ENCODE results near the gene POLR2H.

Gene POLR2H

DNA sequence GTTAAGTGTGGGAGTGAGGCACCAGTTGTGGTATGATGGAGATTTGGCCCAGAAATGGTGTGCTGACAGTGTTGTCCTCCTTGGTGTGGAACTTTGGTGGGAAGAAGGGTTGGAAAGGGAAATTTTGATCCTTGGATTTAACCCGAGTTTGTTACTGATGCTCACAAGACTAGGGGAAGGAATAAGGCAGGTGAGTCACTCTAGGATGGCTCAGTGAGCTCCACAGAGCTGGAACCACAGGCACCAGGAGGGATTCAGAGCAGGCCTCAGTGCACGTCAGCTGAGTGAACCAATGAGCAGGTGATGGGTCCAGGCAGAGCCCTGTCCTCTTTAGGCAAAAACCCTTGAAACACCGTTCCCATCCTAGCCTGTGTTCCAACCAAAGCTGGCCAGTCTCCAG, 29.8 kb downstream of the POLR2H start:
- DNase-seq = no peak

DNA sequence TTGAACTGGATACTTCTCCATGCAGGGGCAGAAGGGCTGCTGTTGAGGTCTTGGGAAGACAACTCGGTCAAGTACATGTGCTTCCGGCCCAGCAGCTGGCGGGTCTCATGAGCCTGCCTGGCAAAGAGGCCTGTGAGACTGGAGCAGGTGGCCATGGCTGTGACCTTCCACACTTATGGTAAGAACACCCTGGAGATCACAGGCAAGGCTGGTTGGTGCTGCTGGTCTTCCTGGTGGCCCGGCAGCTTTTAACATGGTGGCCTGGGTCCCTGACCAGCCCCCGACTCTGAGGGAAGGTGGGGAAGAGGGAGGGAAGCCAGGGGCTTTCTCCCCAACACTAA, 33.8 kb downstream of the POLR2H start:
- no peak for DNase-seq

DNA sequence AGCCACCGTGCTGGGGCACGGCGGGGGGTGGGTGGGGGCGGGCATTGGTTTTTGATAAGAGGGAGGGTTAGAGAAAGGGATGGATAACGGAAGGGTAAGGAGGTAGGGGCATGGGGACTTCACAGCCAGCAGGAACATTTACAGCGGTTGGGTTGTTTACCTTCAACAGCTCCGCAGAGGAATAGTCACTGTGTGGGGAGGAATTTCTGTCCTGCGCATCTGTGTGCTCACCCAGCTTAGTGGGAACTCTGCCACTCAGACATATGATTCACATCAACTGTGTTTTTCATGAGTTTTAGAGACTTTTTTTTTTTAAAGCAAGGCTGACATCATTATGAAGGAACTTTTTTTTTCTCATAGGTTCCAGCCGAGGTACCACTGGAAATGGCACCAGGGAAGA, 37.9 kb downstream of the POLR2H start:
- DNase-seq = no peak

DNA sequence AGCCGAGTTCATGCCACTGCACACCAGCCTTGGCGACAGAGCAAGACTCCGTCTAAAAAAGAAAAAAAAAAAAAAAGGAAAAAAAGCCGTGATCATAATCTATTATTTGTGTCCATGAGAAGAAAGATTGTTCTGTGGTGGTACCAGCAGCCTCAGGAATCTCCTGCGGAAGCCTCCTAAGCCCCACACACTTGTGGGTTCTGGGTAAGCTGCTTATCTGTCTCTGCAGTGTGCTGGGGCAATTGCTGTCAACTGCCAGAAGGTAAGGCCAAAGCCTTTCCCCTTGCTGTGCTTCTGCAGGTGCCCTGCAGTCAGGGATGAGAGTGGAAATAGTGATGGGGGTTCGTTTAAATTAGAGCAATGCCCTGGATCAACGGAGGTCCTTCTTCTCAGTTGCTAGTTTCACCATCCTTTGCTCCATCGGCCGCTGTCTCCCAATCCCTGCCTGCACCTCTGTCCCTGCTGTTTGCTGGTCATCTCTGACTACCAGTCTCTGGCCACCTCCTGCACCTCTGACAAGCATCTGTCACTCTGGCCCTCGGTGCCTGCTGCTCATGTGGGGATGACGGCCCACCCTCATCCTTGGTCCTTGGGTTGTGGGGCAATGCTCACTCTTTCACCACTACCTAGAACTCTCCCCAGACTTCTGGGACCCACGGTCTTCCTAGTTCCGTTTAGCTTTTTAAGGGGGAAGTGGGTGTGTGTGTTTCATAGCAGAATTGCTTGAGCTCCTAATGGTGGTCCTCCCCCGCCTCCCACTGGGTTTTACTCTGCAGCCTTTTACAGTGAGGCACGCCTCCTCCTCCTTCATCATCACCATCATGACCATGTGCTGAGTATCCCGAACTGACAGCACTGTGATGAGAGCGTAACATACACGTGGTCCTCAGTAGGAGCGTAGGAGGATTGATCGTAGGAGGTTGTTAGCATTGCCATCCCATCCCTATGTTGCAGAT, 43.8 kb downstream of the POLR2H start:
- DNase-seq = no peak

DNA sequence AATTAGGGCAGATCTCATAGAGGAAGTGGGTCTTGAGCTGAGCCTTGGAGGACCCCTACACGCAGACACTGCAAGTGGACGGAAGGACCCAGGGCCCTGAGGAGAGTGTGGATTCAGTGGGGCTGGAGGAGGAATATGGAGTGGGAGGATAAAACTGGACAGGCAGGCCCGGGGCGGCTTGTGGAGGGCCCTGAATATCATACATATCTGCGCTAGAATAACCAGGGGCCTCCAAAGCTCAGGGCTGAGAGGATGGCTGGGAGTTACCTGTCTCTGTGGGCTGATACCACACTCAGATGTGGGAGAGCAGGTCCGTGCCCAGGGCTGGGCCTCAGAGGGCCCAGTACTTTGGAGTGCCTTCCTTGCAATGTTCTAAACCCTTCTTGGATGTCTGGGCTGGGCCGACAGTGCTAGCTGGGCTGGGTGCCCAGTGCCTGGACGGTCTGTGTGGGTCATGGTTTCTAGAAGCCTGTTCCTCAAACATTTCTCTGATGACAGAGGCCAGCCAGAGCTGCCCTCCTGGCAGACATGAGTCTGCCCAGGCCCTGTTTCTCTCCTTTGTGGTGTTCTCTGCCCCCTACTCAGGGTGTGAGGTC, 47.9 kb downstream of the POLR2H start:
- DNase-seq = no peak

DNA sequence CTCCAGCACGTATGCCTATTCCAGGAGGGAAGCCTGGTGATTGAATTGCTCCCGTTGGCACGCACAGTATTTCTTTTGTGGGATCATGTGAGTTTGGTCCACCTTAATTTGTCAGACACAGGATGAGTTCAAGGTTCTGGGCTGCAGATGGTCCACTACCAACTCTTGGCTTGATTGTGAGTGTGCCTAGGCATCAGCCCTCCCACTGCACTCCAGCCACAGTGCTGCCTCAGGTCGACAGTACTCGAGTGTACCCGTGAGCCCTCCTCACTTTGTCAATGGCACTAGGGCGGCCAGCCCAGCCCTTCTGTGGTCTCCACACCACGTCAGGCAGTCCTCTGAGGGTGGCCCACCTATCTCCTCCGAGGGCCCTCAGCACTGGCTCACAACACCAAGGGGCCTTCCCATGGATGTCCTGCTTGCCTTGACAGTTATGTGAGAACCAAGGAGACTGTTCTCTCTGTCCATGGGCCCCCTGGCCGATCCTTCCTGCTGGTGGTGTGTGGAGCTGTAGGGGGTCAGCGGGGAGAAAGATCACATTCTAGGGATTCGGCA, 48.5 kb downstream of the POLR2H start:
- DNase-seq = no peak

DNA sequence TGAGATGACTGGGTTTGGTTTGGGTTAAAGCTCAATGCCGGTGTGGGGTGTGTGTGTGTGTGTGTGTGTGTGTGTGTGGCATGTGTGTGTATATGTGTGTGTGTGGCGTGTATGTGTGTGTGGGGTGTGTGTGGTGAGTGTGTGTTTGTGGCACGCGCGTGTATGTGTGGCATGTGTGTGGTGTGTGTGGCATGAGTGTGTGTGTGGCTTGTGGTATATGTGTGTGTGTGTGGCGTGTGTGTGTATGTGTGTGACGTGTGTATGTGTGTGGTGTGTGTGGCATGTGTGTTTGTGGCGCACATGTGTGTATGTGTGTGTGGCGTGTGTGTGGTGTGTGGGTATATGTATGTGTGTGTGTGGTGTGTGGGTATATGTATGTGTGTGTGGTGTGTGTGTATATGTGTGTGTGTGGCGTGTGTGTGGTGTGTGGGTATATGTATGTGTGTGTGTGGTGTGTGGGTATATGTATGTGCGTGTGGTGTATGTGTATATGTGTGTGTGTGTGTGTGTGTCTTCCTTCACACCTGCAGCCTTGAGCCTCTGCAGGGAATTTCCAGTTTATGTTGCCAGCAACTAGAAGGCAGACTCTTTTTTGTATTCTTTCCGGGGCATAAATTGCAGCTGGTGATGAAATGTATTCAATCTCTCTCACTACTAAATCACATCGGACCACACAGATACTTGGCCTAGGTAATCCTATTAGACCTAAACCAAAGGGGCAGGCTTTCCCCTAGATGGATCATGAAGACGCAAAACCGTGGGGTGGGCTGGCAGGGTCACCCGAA, 53.1 kb downstream of the POLR2H start:
- DNase-seq = no peak

DNA sequence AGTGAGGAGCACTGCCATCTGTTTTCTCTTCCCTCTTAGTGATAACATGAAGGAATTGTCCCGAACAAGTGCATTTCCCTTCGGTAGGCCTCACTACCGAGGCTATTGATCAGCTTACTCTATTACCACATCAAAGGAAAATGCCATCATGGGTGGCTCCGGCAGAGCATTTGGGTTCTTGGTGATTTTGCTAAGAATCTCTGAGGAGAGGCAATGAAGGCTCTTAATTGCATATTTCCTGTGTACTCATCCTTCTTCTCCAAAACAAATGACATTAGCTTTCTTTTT, 53.6 kb downstream of the POLR2H start:
- DNase-seq = no peak

DNA sequence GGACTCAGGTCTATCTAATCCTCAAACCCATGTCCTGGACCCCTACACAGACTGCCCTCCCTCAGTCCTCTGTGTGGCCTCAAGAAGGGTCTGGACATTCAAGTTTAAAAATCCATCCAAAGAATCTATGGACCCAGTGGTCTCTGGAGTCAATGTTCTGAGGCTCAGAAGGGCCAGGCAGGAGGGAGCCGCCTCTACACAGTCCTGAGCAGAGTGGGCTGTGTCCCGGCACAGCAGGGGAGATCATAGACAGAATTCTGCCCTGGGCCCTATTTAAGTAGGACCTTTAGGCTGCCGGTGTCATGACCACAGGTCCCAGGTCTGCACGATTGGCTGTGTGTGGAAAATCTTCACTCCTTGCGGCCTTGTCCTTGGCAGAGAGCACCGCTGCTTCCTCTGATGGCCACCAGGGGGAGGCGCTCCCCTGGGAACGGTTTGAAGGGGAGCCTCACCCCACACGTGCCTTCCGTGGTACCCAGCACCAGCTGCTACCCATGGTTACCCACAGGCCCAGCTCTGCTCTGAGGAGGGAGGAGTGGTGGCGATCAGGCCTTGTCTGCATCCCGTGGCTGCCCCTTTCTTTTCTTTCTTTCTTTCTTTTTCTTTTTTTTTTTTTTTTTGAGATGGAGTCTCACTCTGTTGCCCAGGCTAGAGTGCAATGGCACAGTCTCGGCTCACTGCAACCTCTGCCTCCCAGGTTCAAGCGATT, 56.3 kb downstream of the POLR2H start:
- DNase-seq = peak; percentile 54

All from NCI-H1092 (cell line).